ENCODE results near the gene KIF19. TPM values are rescaled to one million over a fixed set of nuclear protein-coding genes. Genes with fewer than 3 reads are reported as not detected.

The KIF19 gene
- total RNA-seq, 1 experiment from 2014 or later = 0.15 TPM

GRCh38 chr17:74393346-74393942, 67.4 kb downstream of the KIF19 start:
- H3K27ac ChIP-seq (ENCODE audit: low read depth, low read length) = no peak overlapping the region
- RAD21 ChIA-PET (ENCODE audit: low non-redundant PET in 1 of 2, low total read pairs in 2 of 2, uncharacterized antibody in 2 of 2, unreplicated experiment in 2 of 2) = no interaction called here

More at GRCh38 chr17:74393346-74393942, 67.4 kb downstream of the KIF19 start:
- TF ChIP-seq CEBPB (IDR thresholded peaks at IDR 0.05; ENCODE audit: low read depth) (no peak), ATF3 (IDR thresholded peaks at IDR 0.05) (no peak)
- TF ChIP-seq, protein P1, sequence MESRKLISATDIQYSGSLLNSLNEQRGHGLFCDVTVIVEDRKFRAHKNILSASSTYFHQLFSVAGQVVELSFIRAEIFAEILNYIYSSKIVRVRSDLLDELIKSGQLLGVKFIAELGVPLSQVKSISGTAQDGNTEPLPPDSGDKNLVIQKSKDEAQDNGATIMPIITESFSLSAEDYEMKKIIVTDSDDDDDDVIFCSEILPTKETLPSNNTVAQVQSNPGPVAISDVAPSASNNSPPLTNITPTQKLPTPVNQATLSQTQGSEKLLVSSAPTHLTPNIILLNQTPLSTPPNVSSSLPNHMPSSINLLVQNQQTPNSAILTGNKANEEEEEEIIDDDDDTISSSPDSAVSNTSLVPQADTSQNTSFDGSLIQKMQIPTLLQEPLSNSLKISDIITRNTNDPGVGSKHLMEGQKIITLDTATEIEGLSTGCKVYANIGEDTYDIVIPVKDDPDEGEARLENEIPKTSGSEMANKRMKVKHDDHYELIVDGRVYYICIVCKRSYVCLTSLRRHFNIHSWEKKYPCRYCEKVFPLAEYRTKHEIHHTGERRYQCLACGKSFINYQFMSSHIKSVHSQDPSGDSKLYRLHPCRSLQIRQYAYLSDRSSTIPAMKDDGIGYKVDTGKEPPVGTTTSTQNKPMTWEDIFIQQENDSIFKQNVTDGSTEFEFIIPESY (IDR thresholded peaks at IDR 0.05; ENCODE audit: extremely low read depth, insufficient replicate concordance, low read length) = no peak
- DNase-seq (ENCODE audit: low read depth, low spot score) (no peak), ATAC-seq (no peak)
- Histone ChIP-seq H3K4me3 (replicated peaks in 1 of 2; ENCODE audit: low read depth in 1 of 2, low read length in 2 of 2) (no peak overlapping the region), H3K9ac (ENCODE audit: low read length) (no peak overlapping the region), H3K9me3 (ENCODE audit: control insufficient read depth in 1 of 2, insufficient read depth in 1 of 2, low read depth in 1 of 2, low read length in 2 of 2) (no peaks in the 10 kb centered on the region), H3K79me2 (ENCODE audit: insufficient read depth, low read length) (no peaks in the 10 kb centered on the region), H3K4me2 (ENCODE audit: low read length) (no peak overlapping the region), H3K36me3 (ENCODE audit: control insufficient read depth in 1 of 2, insufficient read depth in 2 of 2, low read length in 2 of 2) (no peaks in the 10 kb centered on the region), H2AFZ (ENCODE audit: low read depth, low read length, poor library complexity, severe bottlenecking) (no peak overlapping the region), H4K20me1 (ENCODE audit: insufficient read depth) (no peaks in the 10 kb centered on the region), H3K9me2 (ENCODE audit: insufficient read depth) (no peaks in the 10 kb centered on the region), H3K4me1 (ENCODE audit: control insufficient read depth in 1 of 2, insufficient read depth in 2 of 2, low read length in 2 of 2) (peaks cover 0 to 6% of the 10 kb centered on the region in 2 experiments; a peak in 1 of 4 replicates), H3K27me3 (ENCODE audit: insufficient read depth, low read length) (no peaks in the 10 kb centered on the region)
- no TSS peak for BruUV-seq (replicated peaks)
- ChIA-PET POLR2A (no interaction called here), CTCF (interaction anchor here (0.8 to 2.2 kb wide), 2 partner anchors 14 to 25 kb away, joined by 3 to 6 read pairs; no protein-coding TSS in a partner anchor)
- intact Hi-C loops (cut with micrococcal nuclease) = no loop called here
